ELR (cell line): Measurements from ENCODE around the gene FRMD6.
A peak's percentile ranks its signal among the peaks of the same experiment; 100 is the strongest.

Experiments used
- DNase-seq: peaks from one replicate; pipeline ENCODE4 v3.0.0-alpha.2; 2015; ENCODE audit warnings: low read depth

The FRMD6 gene

DNA sequence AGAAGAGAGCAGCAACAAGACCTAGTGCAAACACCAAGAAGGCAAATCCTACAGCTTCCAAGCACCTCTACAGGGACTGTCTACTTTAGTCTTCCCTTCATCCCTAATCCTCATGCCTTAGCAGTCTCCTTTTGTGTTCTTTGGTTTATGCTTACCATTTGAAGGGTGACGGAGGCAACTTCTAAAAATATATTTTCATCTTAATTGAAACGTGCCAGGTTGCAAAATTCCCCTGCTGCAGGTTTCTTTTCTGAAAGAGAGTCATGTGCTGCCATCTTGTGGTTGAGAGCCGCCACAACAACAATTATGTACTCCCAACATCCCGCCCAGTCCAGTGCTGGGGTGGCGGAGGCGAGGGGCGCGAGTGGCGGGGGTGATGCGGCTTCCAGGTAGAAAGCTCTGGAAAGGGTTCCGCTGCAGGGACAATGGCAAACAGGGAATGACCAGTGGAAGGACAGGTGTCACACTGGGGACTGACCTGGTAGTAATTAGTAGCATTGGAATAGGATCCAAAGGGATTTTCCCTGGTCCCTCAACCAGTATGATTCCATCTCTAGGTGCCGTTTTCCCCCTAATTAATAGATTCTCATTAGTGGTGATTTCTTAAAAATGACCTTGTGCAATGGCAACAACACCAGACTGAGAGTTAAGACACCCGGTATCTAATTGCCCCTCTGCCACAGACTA, 128.4 kb downstream of the FRMD6 start:
- peak; percentile 81 for DNase-seq
